Ammon's horn (tissue), 1 donor: ENCODE measurements around the gene INTS6L.

ENCODE experiments used
- DNase-seq: peaks from one replicate; pipeline ENCODE4 v3.0.0-alpha.2; 2016; ENCODE audit warnings: low spot score

INTS6L gene

DNA sequence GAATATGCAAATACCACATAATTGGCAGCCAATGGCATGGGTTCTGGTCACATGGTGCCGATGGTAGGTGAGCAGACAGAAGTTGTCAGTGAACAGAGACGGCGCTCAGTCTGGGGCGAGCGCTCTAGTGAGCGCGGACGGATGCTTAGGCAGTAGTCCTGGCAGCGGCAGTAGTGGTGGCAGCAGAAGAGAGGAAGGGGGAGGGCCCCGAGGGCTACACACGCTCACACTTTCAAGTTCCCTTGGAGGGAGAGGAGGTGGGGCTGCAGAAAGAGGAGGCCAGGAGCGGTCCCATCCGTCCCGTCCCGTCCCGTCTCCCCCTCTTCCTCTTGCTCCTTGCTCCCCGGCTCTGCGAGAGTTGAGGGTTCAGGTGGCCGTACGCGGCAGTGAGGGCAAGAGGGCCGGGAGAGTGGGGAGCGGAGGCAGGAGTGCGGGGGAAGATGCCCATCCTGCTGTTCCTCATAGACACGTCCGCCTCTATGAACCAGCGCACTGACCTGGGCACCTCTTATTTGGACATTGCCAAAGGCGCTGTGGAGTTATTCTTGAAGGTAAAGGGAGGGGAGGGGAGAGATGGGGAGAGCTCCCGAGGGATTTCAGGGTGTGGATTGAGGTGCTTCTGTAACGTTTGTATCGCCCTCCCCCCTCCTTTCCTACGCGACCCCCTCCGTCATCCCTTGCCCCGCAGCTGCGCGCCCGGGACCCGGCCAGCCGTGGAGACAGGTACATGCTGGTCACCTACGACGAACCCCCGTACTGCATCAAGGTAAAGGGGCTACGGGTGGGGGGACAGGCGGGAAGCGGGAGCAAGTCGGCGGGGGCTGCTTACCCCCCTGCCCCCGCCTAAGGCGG, at the start of gene INTS6L:
Gene INTS6L (plus strand): TSS at position 108 of the 852 bp plus-strand sequence. CDS start 333 bp downstream, at position 441.
- peak; percentile 95 for DNase-seq

GRCh38 chrX:135476378-135476777, 44.1 kb upstream of the INTS6L start:
- DNase-seq, result no peak

DNA sequence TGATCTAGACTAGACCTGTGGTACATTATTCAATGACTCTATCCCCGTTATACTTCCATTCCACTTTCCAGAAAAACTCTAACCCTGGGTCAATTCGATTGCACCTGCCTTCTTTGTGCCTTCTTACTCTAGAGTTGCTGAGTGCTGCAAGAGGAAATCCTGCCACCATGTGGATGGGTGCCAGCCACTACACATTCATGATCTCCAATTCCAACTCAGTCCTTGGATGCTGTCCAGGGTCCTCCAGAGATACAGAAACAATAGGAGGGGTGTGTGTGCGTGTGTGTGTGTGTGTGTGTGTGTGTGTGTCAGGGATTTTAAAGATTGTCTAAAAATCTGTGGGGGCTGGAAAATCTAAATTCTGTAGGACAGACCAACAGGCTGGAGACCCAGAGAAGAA, 42.9 kb upstream of the INTS6L start:
- DNase-seq, result peak; percentile 77

DNA sequence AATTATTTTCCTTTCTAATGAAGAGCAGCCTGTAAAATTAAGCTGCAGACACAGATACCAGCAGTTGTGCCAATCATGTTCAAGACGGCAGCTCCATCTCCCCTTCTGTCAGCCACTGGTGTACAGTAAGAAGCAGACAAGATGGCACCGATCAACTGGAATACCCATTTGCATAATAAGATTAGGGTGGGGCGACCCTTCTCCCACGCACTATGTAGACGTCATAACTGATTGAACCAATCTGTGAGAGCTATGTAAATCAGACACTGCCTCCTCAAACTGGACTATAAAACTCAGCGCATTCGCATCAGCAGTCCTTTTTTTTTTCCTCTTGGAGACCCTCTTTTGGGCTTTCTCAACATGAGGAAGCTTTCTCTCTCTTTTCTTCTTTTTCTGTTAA, 40.4 kb upstream of the INTS6L start:
- DNase-seq, result no peak

- no peak for DNase-seq
Measured at GRCh38 chrX:135481696-135482179, 38.7 kb upstream of the INTS6L start.

- peak; percentile 56 for DNase-seq
Measured at GRCh38 chrX:135484641-135485289, 35.7 kb upstream of the INTS6L start.

GRCh38 chrX:135489542-135489941, 30.9 kb upstream of the INTS6L start:
- no peak for DNase-seq

DNA sequence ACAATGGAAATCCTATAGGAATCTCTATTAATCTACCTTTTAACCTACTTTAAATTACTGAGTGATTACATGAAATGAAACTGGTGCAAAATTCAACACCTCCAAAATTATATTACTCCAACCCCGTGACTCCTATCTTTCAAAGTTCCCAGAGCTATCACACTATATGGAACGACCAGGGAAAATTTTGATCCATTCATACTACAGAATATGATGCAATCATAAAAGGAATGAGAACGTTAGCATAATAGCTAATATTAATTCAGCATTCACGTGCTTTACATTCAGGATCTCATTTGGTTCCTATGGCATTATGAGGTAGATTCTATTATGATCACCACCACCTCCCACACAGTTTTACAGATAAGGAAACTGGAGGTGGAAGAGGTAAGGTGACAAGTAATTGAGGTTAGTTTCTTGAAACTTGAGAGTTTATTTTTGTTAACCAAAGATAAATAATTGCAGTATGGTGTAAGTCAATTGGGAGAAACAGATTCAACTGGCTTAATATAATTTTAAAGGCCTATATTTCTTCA, 29.4 kb upstream of the INTS6L start:
- DNase-seq, result no peak

DNA sequence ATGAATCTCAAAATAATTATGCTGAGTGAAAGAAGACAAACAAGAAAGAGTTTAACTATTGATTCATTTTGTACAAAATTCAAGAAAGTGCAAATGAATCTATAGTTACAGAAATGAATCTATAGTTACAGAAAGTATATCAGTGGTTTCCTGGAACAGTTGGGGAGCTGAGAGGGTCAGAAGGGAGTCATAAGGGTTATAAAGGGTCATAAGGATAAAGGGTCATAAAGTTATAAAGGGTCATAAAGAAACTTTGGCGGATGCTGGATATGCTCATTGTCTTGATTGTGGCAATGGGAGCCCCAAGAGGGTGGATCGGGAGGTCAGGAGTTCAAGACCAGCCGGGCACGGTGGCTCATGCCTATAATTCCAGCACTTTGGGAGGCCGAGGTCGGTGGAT, 26.0 kb upstream of the INTS6L start:
- DNase-seq, result no peak

GRCh38 chrX:135497736-135498135, 22.7 kb upstream of the INTS6L start:
- DNase-seq, result no peak

DNA sequence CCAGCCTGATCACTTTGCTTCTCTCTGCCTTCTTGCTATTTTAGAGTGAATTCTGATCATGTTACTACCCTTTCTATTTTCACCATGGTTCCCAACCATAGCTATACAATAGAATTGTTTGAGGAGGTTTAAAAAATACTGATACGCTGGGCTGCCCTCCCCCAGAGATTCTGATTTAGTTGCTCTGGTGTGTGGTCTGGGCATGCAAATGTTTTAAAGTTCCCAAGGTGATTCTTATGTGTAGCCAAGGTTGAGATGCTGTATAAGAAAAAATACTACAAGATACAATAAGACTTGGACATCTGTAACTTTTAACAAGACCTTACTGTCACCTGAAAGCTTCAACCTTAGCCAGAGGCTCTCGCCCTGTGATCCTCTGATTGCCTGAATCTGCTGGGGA, 22.2 kb upstream of the INTS6L start:
- no peak for DNase-seq

DNA sequence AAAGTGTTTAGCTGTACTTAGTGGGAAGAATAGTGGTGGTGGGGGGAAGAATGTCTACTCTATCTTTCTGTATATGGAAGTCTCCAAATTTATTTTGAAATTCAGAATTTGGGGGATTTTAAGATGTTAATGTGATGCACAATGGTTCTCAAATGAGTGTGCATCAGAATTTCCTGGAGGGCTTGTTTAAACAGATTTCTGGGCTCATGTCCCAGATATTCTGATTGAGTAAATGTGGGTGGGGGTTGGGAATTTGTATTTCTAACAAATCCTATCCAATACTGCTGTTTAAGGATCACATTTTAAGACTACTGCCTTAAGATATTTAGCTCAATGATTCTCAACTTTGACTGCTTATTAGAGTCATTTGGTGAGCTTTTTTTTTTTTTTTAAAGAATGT, 15.1 kb upstream of the INTS6L start:
- DNase-seq, result no peak

GRCh38 chrX:135509885-135510284, 10.6 kb upstream of the INTS6L start:
- DNase-seq, result no peak

- DNase-seq, result no peak
Measured at GRCh38 chrX:135512508-135513129, 7.8 kb upstream of the INTS6L start.

- no peak for DNase-seq
Measured at GRCh38 chrX:135513130-135513515, 7.3 kb upstream of the INTS6L start.

GRCh38 chrX:135516376-135516775, 4.1 kb upstream of the INTS6L start:
- DNase-seq, result no peak

- DNase-seq, result no peak
Measured at GRCh38 chrX:135518161-135518560, 2.3 kb upstream of the INTS6L start.

DNA sequence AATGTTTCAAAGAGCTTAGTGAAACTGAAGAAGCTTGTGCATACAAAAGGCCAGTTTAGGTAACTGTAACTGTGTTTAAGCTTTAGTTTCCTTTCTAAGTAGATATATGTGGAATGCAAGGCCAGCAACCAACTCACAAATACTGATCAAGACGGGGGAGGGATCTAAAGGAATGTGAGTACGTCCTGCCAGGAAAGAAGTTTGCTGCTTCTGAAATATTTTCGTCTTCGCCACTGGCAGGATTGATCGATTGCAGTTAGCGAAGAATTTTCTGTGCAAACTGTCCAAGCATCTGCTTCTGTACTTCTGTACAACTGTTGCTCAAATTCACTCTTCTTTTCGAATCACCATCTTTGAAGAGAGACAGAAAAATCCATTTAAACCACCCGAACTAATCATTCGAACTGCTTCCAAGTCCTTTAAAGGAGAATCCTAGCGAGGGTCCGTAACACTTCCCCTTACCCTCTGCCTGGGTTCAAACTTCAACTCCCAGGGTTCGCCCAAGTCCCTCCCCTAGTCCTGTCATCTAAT, 373 bp upstream of the INTS6L start:
- DNase-seq, result no peak

- peak; percentile 91 for DNase-seq
Measured at GRCh38 chrX:135521405-135522131, 1.1 kb downstream of the INTS6L start.

- no peak for DNase-seq
Measured at GRCh38 chrX:135522132-135522530, 1.7 kb downstream of the INTS6L start.

DNA sequence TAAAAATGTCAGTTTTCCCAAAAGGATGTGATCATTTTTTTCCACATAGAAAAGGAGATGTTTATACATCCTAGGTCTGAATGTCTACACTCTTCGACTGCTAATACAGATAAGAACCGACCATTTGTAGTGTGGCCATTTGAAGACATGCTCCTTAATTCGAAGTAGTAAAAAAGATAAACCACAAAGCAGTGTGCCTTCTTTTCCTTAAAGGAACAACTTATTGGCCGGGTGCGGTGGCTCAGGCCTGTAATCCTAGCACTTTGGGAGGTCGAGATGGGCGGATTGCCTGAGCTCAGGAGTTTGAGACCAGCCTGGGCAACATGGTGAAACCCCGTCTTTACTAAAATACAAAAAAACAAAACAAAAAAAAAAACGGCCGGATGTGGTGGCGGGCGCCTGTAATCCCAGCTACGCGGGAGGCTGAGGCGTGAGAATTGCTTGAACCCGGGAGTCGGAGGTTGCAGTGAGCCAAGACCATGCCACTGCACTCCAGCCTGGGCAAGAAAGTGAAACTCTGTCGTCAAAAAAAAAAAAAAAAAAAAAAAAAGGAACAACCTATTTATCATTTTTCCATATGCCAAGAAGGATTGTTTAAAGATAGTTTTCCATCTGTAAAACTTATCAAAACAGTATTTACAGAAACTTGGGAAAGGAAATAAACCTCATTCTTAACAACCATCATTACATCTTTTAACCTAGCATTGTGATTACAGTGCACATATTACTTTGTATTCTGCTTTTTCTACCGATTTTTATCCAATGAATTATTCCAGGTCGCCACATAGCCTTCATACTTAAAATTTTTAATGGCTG, 2.6 kb downstream of the INTS6L start:
- DNase-seq, result no peak
